K562 (cell line): ENCODE data around the gene RBM20. TPM values are rescaled to one million over a fixed set of nuclear protein-coding genes. Genes with fewer than 3 reads are reported as not detected.

Experiments
- ATAC-seq: fragments of 200-7000 bp; cut with Tn5 transposase; 3 replicates; pipeline ENCODE4 v1.9.1; 2020; ENCODE audit warnings: moderate library complexity
- BruUV-seq: library from RNA; stranded (reverse); fragments of 400-500 nt; replicated peaks from 2 replicates; lab custom pipeline; 2021; lab: Mats Ljungman, UMichigan
- CTCF ChIA-PET: fragments of 300-600 bp; formaldehyde crosslinking; extraction: SDS; loops from one replicate; lab custom pipeline; 2021; ENCODE audit warnings: low intra/inter-chr PET ratio; lab: Yijun Ruan, JAX
- POLR2A ChIA-PET: fragments of 300-600, 350-650 bp; sonication (Branson Sonifier 250); formaldehyde crosslinking; extraction: SDS; loops from one replicate; lab custom pipeline; 2021; ENCODE audit warnings: antibody characterized with exemption, inconsistent platforms; lab: Yijun Ruan, JAX
- DNase-seq, 4 experiments: peaks; one replicate each; pipeline versions ENCODE4 v3.0.0 to v3.0.0-alpha.2; 2011 to 2018; ENCODE audit warnings: low spot score in 3 of 4, mixed read lengths in 3 of 4; ENCODE audit errors: extremely low read depth in 1 of 4
- FAIRE-seq: peaks from 2 replicates; lab custom pipeline; 2011; peaks lifted over from hg19 to GRCh38; lab: Jason Lieb, UNC
- H2AFZ ChIP-seq: 2 replicates; pipeline ENCODE4 v1.6.0; 2011; ENCODE audit warnings: low read depth, low read length, control low read depth, inconsistent platforms
- H3K27ac ChIP-seq: fragments of 200-600 bp; 3 replicates; pipeline ENCODE4 v1.8.0; 2011; ENCODE audit warnings: low read depth, mild to moderate bottlenecking, control low read depth, inconsistent platforms, low read length, moderate library complexity, mixed read lengths; ENCODE audit errors: extremely low read depth
- H3K27me3 ChIP-seq, 2 experiments: fragments of 300-600 bp in 1 of 2; 2 replicates in 1 of 2; 3 replicates in 1 of 2; pipeline versions ENCODE4 v1.6.0 to v1.8.0; 2011; ENCODE audit warnings: inconsistent platforms in 2 of 2, low read length in 2 of 2, mild to moderate bottlenecking in 1 of 2, mixed read lengths in 1 of 2, moderate library complexity in 1 of 2; ENCODE audit not compliant: control insufficient read depth in 2 of 2, insufficient read depth in 2 of 2
- H3K36me3 ChIP-seq: fragments of 300-600 bp; 3 replicates; pipeline ENCODE4 v1.8.0; 2011; ENCODE audit warnings: mild to moderate bottlenecking, low read length, inconsistent platforms; ENCODE audit not compliant: control insufficient read depth, insufficient read depth
- H3K4me1 ChIP-seq, 2 experiments: fragments of 200-600 bp in 1 of 2; replicated peaks in 1 of 2; 2 replicates in 1 of 2; 3 replicates in 1 of 2; pipeline versions ENCODE4 v1.5.1 to v1.8.0; 2011; ENCODE audit warnings: inconsistent platforms in 2 of 2, low read length in 2 of 2, mild to moderate bottlenecking in 1 of 2, mixed read lengths in 1 of 2, moderate library complexity in 1 of 2; ENCODE audit not compliant: control insufficient read depth in 2 of 2, insufficient read depth in 2 of 2
- H3K4me2 ChIP-seq: 2 replicates; pipeline ENCODE4 v1.6.1; 2011; ENCODE audit warnings: low read length, control low read depth, inconsistent platforms, mixed read lengths; ENCODE audit not compliant: insufficient read depth
- H3K4me3 ChIP-seq: fragments of 200-600 bp; sonication (generic), shearing (Covaris generic); 2 replicates; pipeline ENCODE4 v1.5.1; 2016; ENCODE audit warnings: control low read depth, inconsistent platforms
- H3K79me2 ChIP-seq: fragments of 200-600 bp; 3 replicates; pipeline ENCODE4 v1.8.0; 2011; ENCODE audit warnings: low read length, inconsistent platforms; ENCODE audit not compliant: control insufficient read depth, insufficient read depth
- H3K9ac ChIP-seq, 2 experiments: 2 replicates each; pipeline versions ENCODE4 v1.6.0 to v1.6.1; 2011; ENCODE audit warnings: low read depth in 2 of 2, low read length in 2 of 2, control low read depth in 1 of 2, inconsistent platforms in 1 of 2, mild to moderate bottlenecking in 1 of 2, mixed read lengths in 1 of 2; ENCODE audit not compliant: insufficient read depth in 1 of 2
- H3K9me1 ChIP-seq: one replicate; pipeline ENCODE4 v1.6.0; 2011; ENCODE audit warnings: inconsistent platforms, mild to moderate bottlenecking, low read length, moderate library complexity; ENCODE audit not compliant: control insufficient read depth, insufficient read depth
- H3K9me3 ChIP-seq: replicated peaks from 2 replicates; pipeline ENCODE4 v1.5.1; 2011; ENCODE audit warnings: low read depth, low read length, inconsistent platforms; ENCODE audit not compliant: control insufficient read depth, insufficient read depth
- H4K20me1 ChIP-seq: replicated peaks from 2 replicates; pipeline ENCODE4 v1.6.1; 2011; ENCODE audit warnings: low read length, inconsistent platforms, mixed read lengths; ENCODE audit not compliant: control insufficient read depth, insufficient read depth
- CEBPG ChIP-seq, 3 experiments: fragments of 200-800 bp in 1 of 3; sonication (Bioruptor generic) in 1 of 3; sonication (generic) in 1 of 3; formaldehyde crosslinking in 1 of 3; IDR thresholded peaks in 2 of 3; conservative IDR thresholded peaks in 1 of 3; 2 replicates each; pipeline versions ENCODE4 v1.6.1 to v1.8.0; 2016 to 2022; ENCODE audit warnings: missing compliant biosample characterization in 2 of 3, missing genetic modification characterization in 2 of 3, mild to moderate bottlenecking in 1 of 3, missing genetic modification reagents in 1 of 3
- GABPA ChIP-seq: fragments of 200-800 bp; sonication (Bioruptor generic); conservative IDR thresholded peaks from 2 replicates; pipeline ENCODE4 v1.6.1; 2016; ENCODE audit warnings: low read depth, missing genetic modification characterization, missing compliant biosample characterization
- HDAC8 ChIP-seq: fragments of 450-650 bp; IDR thresholded peaks from 2 replicates; pipeline ENCODE4 v1.6.1; 2016; ENCODE audit warnings: mild to moderate bottlenecking, missing genetic modification characterization, moderate library complexity, missing compliant biosample characterization
- MEIS2 ChIP-seq: fragments of 450-650 bp; IDR thresholded peaks from 2 replicates; pipeline ENCODE4 v1.6.1; 2014; ENCODE audit warnings: mild to moderate bottlenecking; ENCODE audit not compliant: partially characterized antibody
- PBX2 ChIP-seq, 2 experiments: IDR thresholded peaks in 1 of 2; conservative IDR thresholded peaks in 1 of 2; 2 replicates each; pipeline ENCODE4 v1.6.1; 2016; ENCODE audit warnings: low read depth in 2 of 2, mild to moderate bottlenecking in 1 of 2, missing compliant biosample characterization in 1 of 2, missing genetic modification characterization in 1 of 2, moderate library complexity in 1 of 2
- RFX1 ChIP-seq: fragments of 450-650 bp; IDR thresholded peaks from 2 replicates; pipeline ENCODE4 v1.6.1; 2016; ENCODE audit warnings: mild to moderate bottlenecking, moderate library complexity
- SMARCA4 ChIP-seq: fragments of 450-650 bp; IDR thresholded peaks from 2 replicates; pipeline ENCODE4 v1.6.1; 2016
- VEZF1 ChIP-seq: fragments of 200-800 bp; sonication (Bioruptor generic); IDR thresholded peaks from 2 replicates; pipeline ENCODE4 v1.6.1; 2017; ENCODE audit warnings: missing genetic modification characterization, missing compliant biosample characterization
- ZNF316 ChIP-seq: fragments of 450-650 bp; IDR thresholded peaks from 2 replicates; pipeline ENCODE4 v1.6.1; 2016
- WGBS: fragments of 100-300 bp; shearing (Covaris generic); methylation state at CpG from one replicate; pipeline ENCODE4 v1.1.6; 2016; ENCODE audit warnings: low coverage, mixed read lengths; ENCODE audit not compliant: insufficient coverage; ENCODE audit errors: missing lambda C conversion rate; 5-methylcytosine and 5-hydroxymethylcytosine counted together
- in situ Hi-C: fragments of 300-500 bp; cut with MboI; formaldehyde crosslinking; loops from 4 replicates; pipeline ENCODE4 v1.15.0; 2018; ENCODE audit warnings: inconsistent platforms, mixed read lengths
- intact Hi-C: fragments of 100-400 bp; cut with micrococcal nuclease; formaldehyde crosslinking; loops from 2 replicates; pipeline ENCODE4 v1.14.2; 2022
- polyA plus RNA-seq, 8 experiments: library from polyadenylated mRNA; depleted of rRNA in 4 of 8; stranded (reverse) in 5 of 8; unstranded in 3 of 8; fragments of >200 nt; fragmentation: Nextera tagmentation in 2 of 8; fragmentation: Illumina TruSeq in 1 of 8; extraction: Ambion mirVana in 2 of 8; extraction: Trizol in 1 of 8; gene quantifications; 2 replicates each; pipeline versions ENCODE4 v1.2.1 to v1.2.3, GENCODE V29; 2011 to 2014; ENCODE audit warnings: inconsistent platforms in 1 of 8, missing spikeins in 1 of 8
- total RNA-seq, 7 experiments: library from RNA; depleted of rRNA in 6 of 7; stranded (reverse); fragments of >200 nt in 6 of 7; fragmentation: Illumina TruSeq in 2 of 7; extraction: Trizol in 2 of 7; gene quantifications; 2 replicates each; pipeline versions ENCODE4 v1.2.1 to v1.2.3, GENCODE V29; 2011 to 2021; ENCODE audit warnings: low replicate concordance in 1 of 7

The RBM20 gene
- total and polyA plus RNA-seq, 9 of the 15 experiments (the other 6 are each of a cell fraction or from before 2014, with no cell fraction given), result 0.63 to 5.7 (median 3.2) TPM

- Histone ChIP-seq H3K9me1 (no peaks in the 10 kb centered on the region), H3K9ac (peak overlapping the region in 1 of 2 experiments; percentile 16; a peak in 1 of 4 replicates), H3K4me2 (peak overlapping the region; percentile 46), H3K36me3 (no peaks in the 10 kb centered on the region), H3K27me3 (no peaks in the 10 kb centered on the region), H3K4me3 (no peak overlapping the region), H3K4me1 (peaks cover 8 to 24% of the 10 kb centered on the region in 2 experiments; a peak in 4 of 5 replicates), H3K9me3 (no peaks in the 10 kb centered on the region), H3K79me2 (peaks cover 88% of the 10 kb centered on the region), H4K20me1 (no peaks in the 10 kb centered on the region), H3K27ac (peak overlapping the region; percentile 20; the same call in 2 of the 3 replicates), H2AFZ (no peak overlapping the region)
- WGBS, result 29% methylated on average over 1 of the region's 1 CpG
- TF ChIP-seq PBX2 (CRISPR knock-in tag; IDR thresholded peaks at IDR 0.05; ENCODE audit: low read depth) (no peak), PBX2 (tag; conservative IDR thresholded peaks at IDR 0.05; ENCODE audit: low read depth) (peak; percentile 93), CEBPG (CRISPR knock-in tag; IDR thresholded peaks at IDR 0.05) (no peak), CEBPG (tag; conservative IDR thresholded peaks at IDR 0.05 in 1 of 2, IDR thresholded peaks at IDR 0.05 in 1 of 2) (peak in 1 of 2 experiments; percentile 65; a peak in 2 of 4 replicates), GABPA (tag) (0 out of 2 replicates have a peak, but pooled peaks have one; percentile 9), ZNF316 (no peak), RFX1 (peak; percentile 23; the same call in 1 of the 2 replicates), MEIS2 (peak; percentile 84), VEZF1 (CRISPR knock-in tag) (peak; percentile 39; the same call in 1 of the 2 replicates), SMARCA4 (0 out of 2 replicates have a peak, but pooled peaks have one; percentile 0), HDAC8 (tag) (no peak)
- intact Hi-C loops, result no loop called here
- CTCF ChIA-PET, result no interaction called here
- FAIRE-seq (no peak), ATAC-seq (no peak), DNase-seq (no peak)
- POLR2A ChIA-PET, result interaction anchor here (1.0 to 2.3 kb wide), 2 partner anchors 9 to 45 kb away, joined by 3 to 18 read pairs; no protein-coding TSS in a partner anchor
- in situ Hi-C loops, result no loop called here
- BruUV-seq, result no TSS peak
Measured at GRCh38 chr10:110650265-110650668, 6.1 kb downstream of the RBM20 start.
